Mesothelial cell of epicardium (in vitro differentiated cells): ENCODE data around the gene TMEM51. TPM values are rescaled to one million over a fixed set of nuclear protein-coding genes. Genes with fewer than 3 reads are reported as not detected.

Experiments used
- DNase-seq, 2 experiments: peaks; one replicate each; pipeline ENCODE4 v3.0.0; 2021; ENCODE audit warnings: low spot score in 2 of 2; ENCODE audit not compliant: unreplicated experiment in 2 of 2
- H3K27ac Mint-ChIP-seq: 2 replicates; pipeline ENCODE4 v1.8.0; 2021; ENCODE audit warnings: mixed read lengths
- H3K27me3 Mint-ChIP-seq: 2 replicates; pipeline ENCODE4 v1.8.0; 2021; ENCODE audit warnings: low read depth, mixed read lengths
- H3K36me3 Mint-ChIP-seq: 2 replicates; pipeline ENCODE4 v1.8.0; 2021; ENCODE audit warnings: mixed read lengths
- H3K4me1 Mint-ChIP-seq: 2 replicates; pipeline ENCODE4 v1.8.0; 2021; ENCODE audit warnings: mixed read lengths
- H3K4me3 Mint-ChIP-seq: 2 replicates; pipeline ENCODE4 v1.8.0; 2021; ENCODE audit warnings: mild to moderate bottlenecking, moderate library complexity, mixed read lengths
- H3K9me3 Mint-ChIP-seq: 2 replicates; pipeline ENCODE4 v1.8.0; 2021; ENCODE audit warnings: mixed read lengths
- CTCF ChIP-seq: fragments of 200-600 bp; sonication (generic); IDR thresholded peaks from one replicate; pipeline ENCODE4 v1.5.0; 2021; ENCODE audit warnings: antibody characterized with exemption; ENCODE audit not compliant: unreplicated experiment
- total RNA-seq: library from RNA; stranded (reverse); gene quantifications from 3 replicates; pipeline ENCODE4 v1.2.1, GENCODE V29; 2021

Gene TMEM51
- total RNA-seq, 1 donor from 2014 or later, result 10.9 TPM

DNA sequence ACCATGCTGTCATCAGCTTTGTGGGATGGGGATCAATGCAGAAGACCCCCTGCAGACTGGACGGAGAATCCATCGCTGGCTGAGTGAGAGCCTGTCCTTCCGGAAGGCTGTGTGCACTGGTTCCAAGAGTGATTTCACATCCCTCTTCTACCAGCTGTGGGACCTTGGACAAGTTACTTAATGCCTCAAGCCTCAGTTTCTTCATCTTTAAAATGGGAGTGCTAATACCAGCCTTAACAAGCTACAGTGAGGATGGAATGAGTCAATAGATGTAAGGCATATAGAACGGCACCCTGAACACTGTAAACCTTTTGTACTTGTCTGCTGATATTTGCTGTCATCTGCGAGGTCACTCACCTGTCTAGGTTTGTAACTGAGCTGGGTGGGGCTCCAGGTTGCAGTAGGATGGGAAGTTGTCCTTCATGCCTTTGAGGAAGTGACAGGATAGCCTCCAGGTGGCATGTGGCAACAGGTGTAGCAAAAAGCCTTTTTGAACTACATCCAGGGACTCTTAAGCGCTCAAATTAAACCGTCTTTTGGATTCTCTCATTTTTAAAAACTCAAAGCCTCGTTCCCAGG is 27.5 kb downstream of the TMEM51 start:
- Mint-ChIP-seq H3K27me3 (no peaks in the 10 kb centered on the region), H3K4me1 (no peaks in the 10 kb centered on the region), H3K36me3 (no peaks in the 10 kb centered on the region), H3K4me3 (no peak overlapping the region), H3K27ac (no peak overlapping the region), H3K9me3 (no peaks in the 10 kb centered on the region)
- DNase-seq, result no peak
- no peak for TF ChIP-seq CTCF

DNA sequence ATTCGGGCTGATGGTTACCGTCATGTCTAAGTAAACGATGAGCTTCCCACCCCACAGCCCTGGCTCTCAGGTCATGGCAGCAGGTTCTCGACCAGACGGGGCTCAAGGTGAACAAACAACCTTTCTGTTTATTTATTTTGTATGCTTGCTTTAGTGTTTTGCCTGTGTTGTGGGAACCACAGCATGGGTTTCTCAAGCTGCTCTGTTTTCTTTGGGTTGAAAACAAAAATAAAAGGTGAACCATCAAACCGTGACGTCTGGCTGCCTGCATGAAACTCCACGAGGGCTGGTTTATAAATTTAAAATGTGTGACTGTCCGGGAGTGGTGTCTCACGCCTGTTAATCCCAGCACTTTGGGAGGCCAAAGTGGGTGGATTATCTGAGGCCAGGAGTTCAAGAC is 28.0 kb downstream of the TMEM51 start:
- Mint-ChIP-seq H3K27ac (no peak overlapping the region), H3K36me3 (no peaks in the 10 kb centered on the region), H3K4me3 (no peak overlapping the region), H3K27me3 (no peaks in the 10 kb centered on the region), H3K9me3 (no peaks in the 10 kb centered on the region), H3K4me1 (peaks cover under 1% of the 10 kb centered on the region)
- no peak for TF ChIP-seq CTCF
- DNase-seq, result no peak

- no peaks in the 10 kb centered on the region for H3K27me3 Mint-ChIP-seq
- H3K4me3 Mint-ChIP-seq, result no peak overlapping the region
- no peak overlapping the region for H3K27ac Mint-ChIP-seq
- no peaks in the 10 kb centered on the region for H3K9me3 Mint-ChIP-seq
- DNase-seq, result no peak
- H3K4me1 Mint-ChIP-seq, result peaks cover 10% of the 10 kb centered on the region
- no peaks in the 10 kb centered on the region for H3K36me3 Mint-ChIP-seq
- no peak for TF ChIP-seq CTCF
Measured at GRCh38 chr1:15184436-15185241, 31.1 kb downstream of the TMEM51 start.

DNA sequence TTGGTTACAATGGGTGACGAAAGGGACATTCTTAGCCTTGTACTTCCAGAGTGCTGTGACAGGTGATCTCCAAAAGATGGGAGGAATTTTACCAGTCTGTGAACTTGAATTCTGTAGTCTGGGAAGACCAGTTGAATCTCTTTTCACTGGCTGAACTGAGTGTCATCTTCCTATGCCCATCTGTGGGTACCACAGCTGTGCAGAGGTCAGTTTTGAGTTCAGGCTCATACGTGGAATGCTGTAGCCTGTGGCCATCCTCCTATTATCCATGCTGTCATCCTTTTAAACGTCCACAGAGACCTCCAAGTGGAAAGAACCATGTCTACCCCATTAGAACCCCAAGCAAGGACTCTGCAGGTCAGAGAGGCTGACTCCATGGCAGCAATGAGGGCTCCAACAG is 32.1 kb downstream of the TMEM51 start:
- H3K9me3 Mint-ChIP-seq, result no peaks in the 10 kb centered on the region
- H3K27me3 Mint-ChIP-seq, result no peaks in the 10 kb centered on the region
- TF ChIP-seq CTCF, result no peak
- no peak overlapping the region for H3K27ac Mint-ChIP-seq
- DNase-seq, result no peak
- peaks cover 10% of the 10 kb centered on the region for H3K4me1 Mint-ChIP-seq
- no peak overlapping the region for H3K4me3 Mint-ChIP-seq
- H3K36me3 Mint-ChIP-seq, result no peaks in the 10 kb centered on the region

DNA sequence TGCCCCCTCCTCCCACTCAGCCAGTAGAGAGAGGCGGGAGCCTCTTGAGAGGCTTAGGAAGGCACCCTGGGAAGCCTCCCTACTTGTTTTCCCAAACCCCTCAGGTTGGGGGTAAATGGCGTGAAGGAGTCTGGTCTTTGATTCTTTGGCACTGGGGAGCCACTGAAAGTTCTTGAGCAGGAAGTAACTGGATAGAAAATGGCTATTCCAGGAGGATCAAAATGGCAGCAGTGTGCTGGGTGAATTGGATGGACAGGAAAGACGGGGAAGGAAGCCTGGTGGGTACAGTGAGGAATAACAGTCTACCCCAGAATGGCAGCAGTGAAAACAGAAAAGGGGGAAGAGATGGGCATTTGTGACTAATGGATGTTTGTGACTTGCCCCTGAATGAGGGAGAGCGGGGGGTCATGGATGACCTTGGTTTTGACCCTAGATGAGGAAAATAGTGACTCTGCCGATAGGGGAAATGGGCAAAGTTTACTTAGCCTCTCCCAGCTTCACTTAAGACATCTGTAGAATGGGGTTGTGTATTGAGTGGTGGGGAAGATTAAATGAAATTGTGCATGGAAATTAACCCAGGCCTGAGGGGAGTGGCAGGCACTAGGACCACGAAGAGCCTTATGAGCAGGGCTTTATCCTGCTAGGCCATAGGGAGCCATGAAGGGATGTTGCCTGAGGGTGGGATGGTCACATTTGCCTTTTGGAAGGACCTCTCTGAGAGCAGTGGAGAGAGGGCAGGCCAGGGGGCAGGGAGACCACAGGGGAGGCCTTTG is 32.7 kb downstream of the TMEM51 start:
- Mint-ChIP-seq H3K4me3 (no peak overlapping the region), H3K9me3 (no peaks in the 10 kb centered on the region), H3K27ac (no peak overlapping the region), H3K27me3 (no peaks in the 10 kb centered on the region), H3K36me3 (no peaks in the 10 kb centered on the region), H3K4me1 (peaks cover 10% of the 10 kb centered on the region)
- no peak for TF ChIP-seq CTCF
- no peak for DNase-seq
